Astrocyte (in vitro differentiated cells and primary cell): ENCODE data around the gene HDAC10.

Experiments used
- EZH2 ChIP-seq: IDR thresholded peaks from 2 replicates; pipeline ENCODE4 v1.6.1; 2012; ENCODE audit warnings: mild to moderate bottlenecking, low read length, inconsistent platforms; ENCODE audit not compliant: insufficient read depth
- TF ChIP-seq, protein P1 (sequence below): IDR thresholded peaks from 2 replicates; pipeline ENCODE4 v1.5.1; 2011; ENCODE audit warnings: low read depth, mild to moderate bottlenecking, inconsistent platforms, low read length, moderate library complexity; ENCODE audit not compliant: insufficient read depth

DNA sequence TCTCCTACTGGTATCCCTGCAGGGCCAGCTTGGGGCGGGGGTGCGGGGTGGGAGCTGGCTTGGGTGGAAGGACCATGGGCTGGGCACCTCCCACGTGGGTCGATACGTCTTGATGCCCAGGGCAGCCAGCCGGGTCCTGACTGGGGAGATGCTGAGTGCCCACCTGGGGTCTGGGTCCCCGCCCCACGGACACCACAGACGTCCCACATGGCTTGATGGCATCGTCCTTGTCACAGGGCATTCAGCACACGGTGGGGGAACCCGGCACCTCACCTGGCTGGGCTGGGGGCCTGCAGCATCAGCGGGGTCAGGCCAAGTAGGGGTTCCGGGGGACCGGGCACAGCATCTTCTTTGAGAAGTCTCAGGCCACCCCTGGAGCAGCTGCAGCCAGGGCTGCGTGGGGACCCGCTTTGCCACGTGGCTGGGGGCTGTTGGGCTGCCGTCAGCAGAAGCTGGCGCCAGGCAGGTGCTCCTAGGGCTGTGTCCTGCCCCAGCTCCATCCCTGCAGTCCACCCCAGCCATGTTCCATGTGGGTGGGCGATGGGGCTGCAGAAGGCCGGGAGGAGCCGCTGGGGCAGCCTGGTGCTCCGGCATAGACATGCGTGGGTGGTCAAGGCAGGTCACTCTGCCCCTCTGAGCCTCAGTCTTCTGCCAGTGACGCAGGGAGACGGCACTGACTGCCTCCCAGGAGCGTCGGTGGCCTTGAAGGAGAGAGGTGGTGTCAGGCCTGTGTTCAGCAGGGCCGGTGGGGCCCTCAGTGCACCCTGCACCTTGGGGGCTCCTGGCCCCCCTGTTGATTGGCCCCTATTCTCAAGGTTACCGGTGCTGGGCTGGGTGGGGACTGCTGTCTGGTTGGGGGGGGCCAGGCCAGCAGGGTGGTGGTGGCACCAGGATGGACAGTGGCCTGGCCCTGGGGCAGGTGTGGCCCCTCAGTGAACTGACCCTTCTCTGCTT lies 41.8 kb downstream of the HDAC10 start:
- no peak for TF ChIP-seq EZH2
- TF ChIP-seq, protein P1, sequence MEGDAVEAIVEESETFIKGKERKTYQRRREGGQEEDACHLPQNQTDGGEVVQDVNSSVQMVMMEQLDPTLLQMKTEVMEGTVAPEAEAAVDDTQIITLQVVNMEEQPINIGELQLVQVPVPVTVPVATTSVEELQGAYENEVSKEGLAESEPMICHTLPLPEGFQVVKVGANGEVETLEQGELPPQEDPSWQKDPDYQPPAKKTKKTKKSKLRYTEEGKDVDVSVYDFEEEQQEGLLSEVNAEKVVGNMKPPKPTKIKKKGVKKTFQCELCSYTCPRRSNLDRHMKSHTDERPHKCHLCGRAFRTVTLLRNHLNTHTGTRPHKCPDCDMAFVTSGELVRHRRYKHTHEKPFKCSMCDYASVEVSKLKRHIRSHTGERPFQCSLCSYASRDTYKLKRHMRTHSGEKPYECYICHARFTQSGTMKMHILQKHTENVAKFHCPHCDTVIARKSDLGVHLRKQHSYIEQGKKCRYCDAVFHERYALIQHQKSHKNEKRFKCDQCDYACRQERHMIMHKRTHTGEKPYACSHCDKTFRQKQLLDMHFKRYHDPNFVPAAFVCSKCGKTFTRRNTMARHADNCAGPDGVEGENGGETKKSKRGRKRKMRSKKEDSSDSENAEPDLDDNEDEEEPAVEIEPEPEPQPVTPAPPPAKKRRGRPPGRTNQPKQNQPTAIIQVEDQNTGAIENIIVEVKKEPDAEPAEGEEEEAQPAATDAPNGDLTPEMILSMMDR: no peak
